ENCODE data around the gene F2.

- TF ChIP-seq CTCF (IDR thresholded peaks at IDR 0.05) (no peak), POLR2A (IDR thresholded peaks at IDR 0.05) (no peak)
Measured at GRCh38 chr11:46741600-46742484, 22.8 kb downstream of the F2 start.

All from prostate gland (tissue), 2 donors.